PC-3 (cell line): ENCODE results near the gene ACSBG1. TPM values are rescaled to one million over a fixed set of nuclear protein-coding genes. Genes with fewer than 3 reads are reported as not detected.

Source experiments
- ATAC-seq: fragments of 200-7000 bp; cut with Tn5 transposase; 2 replicates; pipeline ENCODE4 v1.9.1; 2020; ENCODE audit warnings: mild to moderate bottlenecking, moderate library complexity
- BruUV-seq: library from RNA; stranded (reverse); fragments of 400-500 nt; replicated peaks from 2 replicates; lab custom pipeline; 2021; lab: Mats Ljungman, UMichigan
- CTCF ChIA-PET: fragments of 300-600 bp; sonication (Branson Sonifier 250); formaldehyde crosslinking; loops from one replicate; lab custom pipeline; 2022; ENCODE audit warnings: antibody characterized with exemption; lab: Charles Lee
- POLR2A ChIA-PET: fragments of 300-600 bp; sonication (Branson Sonifier 250); formaldehyde crosslinking; loops from one replicate; lab custom pipeline; 2022; ENCODE audit warnings: antibody characterized with exemption; ENCODE audit not compliant: unreplicated experiment; lab: Charles Lee
- DNase-seq: peaks from one replicate; pipeline ENCODE4 v3.0.0-alpha.2; 2015
- H2AFZ ChIP-seq: fragments of 300-600 bp; sonication (generic); 2 replicates; pipeline ENCODE4 v1.6.0; 2016; ENCODE audit warnings: antibody characterized with exemption, low read length
- H3F3A ChIP-seq: fragments of 300-600 bp; sonication (generic); one replicate; pipeline ENCODE4 v1.6.0; 2017; ENCODE audit warnings: antibody characterized with exemption, low read length, control low read depth, mild to moderate bottlenecking; ENCODE audit not compliant: unreplicated experiment
- H3K27ac ChIP-seq: fragments of 300-600 bp; sonication (generic); 2 replicates; pipeline ENCODE4 v1.5.1; 2016; ENCODE audit warnings: mild to moderate bottlenecking, low read length
- H3K27me3 ChIP-seq: fragments of 300-600 bp; sonication (generic); 2 replicates; pipeline ENCODE4 v1.6.1; 2016; ENCODE audit warnings: low read length, mixed read lengths
- H3K36me3 ChIP-seq: fragments of 300-600 bp; sonication (generic); 2 replicates; pipeline ENCODE4 v1.6.1; 2016; ENCODE audit warnings: low read depth, mixed run types, low read length, mixed read lengths
- H3K4me1 ChIP-seq: fragments of 300-600 bp; sonication (generic); 2 replicates; pipeline ENCODE4 v1.5.1; 2016; ENCODE audit warnings: low read length; ENCODE audit not compliant: insufficient read depth
- H3K4me2 ChIP-seq: fragments of 300-600 bp; sonication (generic); 2 replicates; pipeline ENCODE4 v1.6.0; 2016; ENCODE audit warnings: low read length
- H3K4me3 ChIP-seq: fragments of 300-600 bp; sonication (generic); 2 replicates; pipeline ENCODE4 v1.5.1; 2016; ENCODE audit warnings: mild to moderate bottlenecking, low read length, mixed read lengths
- H3K79me2 ChIP-seq: fragments of 300-600 bp; sonication (generic); 2 replicates; pipeline ENCODE4 v1.6.1; 2017; ENCODE audit warnings: low read length, mixed read lengths
- H3K9ac ChIP-seq: fragments of 300-600 bp; sonication (generic); 2 replicates; pipeline ENCODE4 v1.6.0; 2016; ENCODE audit warnings: mild to moderate bottlenecking, low read length
- H3K9me2 ChIP-seq: fragments of 300-600 bp; sonication (generic); replicated peaks from 2 replicates; pipeline ENCODE4 v1.6.1; 2016; ENCODE audit warnings: mixed run types, low read length, mixed read lengths
- H3K9me3 ChIP-seq: fragments of 300-600 bp; sonication (generic); 2 replicates; pipeline ENCODE4 v1.6.1; 2016; ENCODE audit warnings: low read length, mixed read lengths
- H4K20me1 ChIP-seq: fragments of 300-600 bp; sonication (generic); 2 replicates; pipeline ENCODE4 v1.6.1; 2016; ENCODE audit warnings: low read length, mixed read lengths
- EZH2 ChIP-seq: fragments of 300-600 bp; sonication (generic); IDR thresholded peaks from one replicate; pipeline ENCODE4 v1.6.1; 2017; ENCODE audit warnings: antibody characterized with exemption, mild to moderate bottlenecking, low read length; ENCODE audit not compliant: unreplicated experiment
- EZH2phosphoT487 ChIP-seq: fragments of 300-600 bp; sonication (generic); IDR thresholded peaks from 2 replicates; pipeline ENCODE4 v1.6.1; 2018; ENCODE audit warnings: mild to moderate bottlenecking, antibody characterized with exemption, low read length, borderline replicate concordance
- intact Hi-C: fragments of 100-400 bp; cut with micrococcal nuclease; formaldehyde crosslinking; loops from 2 replicates; pipeline ENCODE4 v1.9.0; 2023
- total RNA-seq: library from RNA; depleted of rRNA; stranded (reverse); fragments of >200 nt; gene quantifications from 2 replicates; pipeline ENCODE4 v1.2.3, GENCODE V29; 2014
- TF ChIP-seq, protein P1 (sequence below): fragments of 300-600 bp; sonication (generic); conservative IDR thresholded peaks from 2 replicates; pipeline ENCODE4 v1.5.1; 2017; ENCODE audit warnings: antibody characterized with exemption, low read depth, mild to moderate bottlenecking, low read length

The ACSBG1 gene
- total RNA-seq, 1 experiment from 2014 or later, result 0.36 TPM

DNA sequence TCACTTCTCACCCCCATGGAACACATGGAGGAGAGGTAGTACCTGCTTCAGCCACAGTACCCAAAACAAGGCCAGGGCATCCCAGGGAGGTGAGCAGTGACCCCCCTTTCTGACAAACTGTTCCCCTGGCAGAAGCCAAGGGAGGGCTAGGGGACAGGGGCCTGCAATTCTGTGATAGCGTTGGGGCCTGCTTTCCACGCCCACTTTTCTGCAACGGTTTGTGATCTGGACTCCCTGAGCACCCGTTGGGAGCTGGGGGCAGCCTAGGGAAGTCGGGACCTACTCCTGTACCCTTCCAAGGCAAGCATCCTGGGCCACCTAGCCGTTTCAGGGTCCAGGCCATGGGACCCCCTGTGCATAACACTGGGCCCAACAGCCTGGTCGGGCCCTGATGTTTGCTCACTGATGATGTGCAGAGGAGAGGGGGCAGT is 29.0 kb upstream of the ACSBG1 start:
- H3K79me2 ChIP-seq, result no peaks in the 10 kb centered on the region
- CTCF ChIA-PET, result no interaction called here
- BruUV-seq, result no TSS peak

DNA sequence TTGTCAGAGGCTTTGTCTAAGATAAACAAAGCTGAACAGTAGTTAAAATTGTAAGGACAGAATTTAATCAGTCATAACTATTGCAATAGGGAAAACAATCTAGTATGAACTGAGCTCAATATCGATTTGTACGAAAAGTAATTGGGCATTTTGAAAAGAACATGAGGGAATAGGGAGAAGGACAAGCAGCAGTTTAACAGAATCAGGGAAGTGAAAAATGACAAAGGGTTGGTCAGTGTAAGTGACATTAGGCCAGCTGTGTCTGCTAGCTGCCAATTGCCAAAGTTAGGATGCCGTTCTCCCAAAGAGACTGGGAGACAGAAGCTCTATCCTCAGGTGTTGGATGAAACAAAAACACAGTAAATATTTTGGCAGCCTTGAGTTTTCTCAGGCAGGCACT is 26.7 kb upstream of the ACSBG1 start:
- H3K9me2 ChIP-seq, result no peaks in the 10 kb centered on the region
- ChIA-PET CTCF (no interaction called here), POLR2A (no interaction called here)
- no peaks in the 10 kb centered on the region for H3K9me3 ChIP-seq
- no peak overlapping the region for H2AFZ ChIP-seq
- no peak overlapping the region for H3K9ac ChIP-seq
- TF ChIP-seq EZH2phosphoT487 (no peak), EZH2 (no peak)
- TF ChIP-seq, protein P1, sequence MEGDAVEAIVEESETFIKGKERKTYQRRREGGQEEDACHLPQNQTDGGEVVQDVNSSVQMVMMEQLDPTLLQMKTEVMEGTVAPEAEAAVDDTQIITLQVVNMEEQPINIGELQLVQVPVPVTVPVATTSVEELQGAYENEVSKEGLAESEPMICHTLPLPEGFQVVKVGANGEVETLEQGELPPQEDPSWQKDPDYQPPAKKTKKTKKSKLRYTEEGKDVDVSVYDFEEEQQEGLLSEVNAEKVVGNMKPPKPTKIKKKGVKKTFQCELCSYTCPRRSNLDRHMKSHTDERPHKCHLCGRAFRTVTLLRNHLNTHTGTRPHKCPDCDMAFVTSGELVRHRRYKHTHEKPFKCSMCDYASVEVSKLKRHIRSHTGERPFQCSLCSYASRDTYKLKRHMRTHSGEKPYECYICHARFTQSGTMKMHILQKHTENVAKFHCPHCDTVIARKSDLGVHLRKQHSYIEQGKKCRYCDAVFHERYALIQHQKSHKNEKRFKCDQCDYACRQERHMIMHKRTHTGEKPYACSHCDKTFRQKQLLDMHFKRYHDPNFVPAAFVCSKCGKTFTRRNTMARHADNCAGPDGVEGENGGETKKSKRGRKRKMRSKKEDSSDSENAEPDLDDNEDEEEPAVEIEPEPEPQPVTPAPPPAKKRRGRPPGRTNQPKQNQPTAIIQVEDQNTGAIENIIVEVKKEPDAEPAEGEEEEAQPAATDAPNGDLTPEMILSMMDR, result no peak
- H3K36me3 ChIP-seq, result no peaks in the 10 kb centered on the region
- no peaks in the 10 kb centered on the region for H3F3A ChIP-seq
- H3K79me2 ChIP-seq, result no peaks in the 10 kb centered on the region
- H3K4me1 ChIP-seq, result peaks cover 23% of the 10 kb centered on the region
- H3K27me3 ChIP-seq, result peaks cover 8% of the 10 kb centered on the region
- no TSS peak for BruUV-seq
- no peak for ATAC-seq
- intact Hi-C loops, result no loop called here
- no peak for DNase-seq
- H4K20me1 ChIP-seq, result no peaks in the 10 kb centered on the region
- H3K4me2 ChIP-seq, result no peak overlapping the region
- H3K27ac ChIP-seq, result no peak overlapping the region
- H3K4me3 ChIP-seq, result no peak overlapping the region

More for the DNA sequence above, 29.0 kb upstream of the ACSBG1 start:
- no peak for DNase-seq
- TF ChIP-seq, protein P1, result no peak
- TF ChIP-seq EZH2, result no peak
- no peak for TF ChIP-seq EZH2phosphoT487
- Histone ChIP-seq H4K20me1 (no peaks in the 10 kb centered on the region), H3K9me2 (no peaks in the 10 kb centered on the region), H2AFZ (no peak overlapping the region), H3K27ac (no peak overlapping the region), H3K36me3 (no peaks in the 10 kb centered on the region), H3K4me1 (peaks cover 29% of the 10 kb centered on the region), H3K4me2 (no peak overlapping the region), H3K9me3 (no peaks in the 10 kb centered on the region), H3K9ac (no peak overlapping the region), H3F3A (no peaks in the 10 kb centered on the region), H3K4me3 (no peak overlapping the region), H3K27me3 (peaks cover 8% of the 10 kb centered on the region)
- intact Hi-C loops, result no loop called here
- POLR2A ChIA-PET, result interaction anchor here (0.5 kb wide), 1 partner anchor 375 kb away, joined by 3 read pairs; no protein-coding TSS in a partner anchor
- no peak for ATAC-seq

DNA sequence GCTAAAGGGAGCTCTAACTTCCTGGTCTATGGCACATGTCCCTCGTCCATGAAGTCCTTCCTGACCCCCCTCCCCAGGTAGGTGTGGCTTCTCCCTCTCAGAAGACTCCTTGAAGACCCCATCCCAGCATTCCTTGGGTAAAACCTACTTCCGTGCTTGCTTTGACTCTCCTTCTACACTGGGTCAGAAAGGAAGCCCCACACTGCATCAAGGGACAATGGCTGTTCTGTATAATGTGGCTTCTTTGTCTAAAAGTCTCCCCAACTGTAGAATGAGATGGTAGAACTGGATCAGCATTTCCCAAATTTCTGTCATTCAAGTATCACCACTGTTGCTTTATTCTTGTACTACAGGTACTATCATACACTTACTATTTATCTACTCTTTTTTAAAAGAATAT is 26.1 kb upstream of the ACSBG1 start:
- ATAC-seq, result no peak
- ChIA-PET POLR2A (no interaction called here), CTCF (no interaction called here)
- Histone ChIP-seq H3K27me3 (peaks cover 8% of the 10 kb centered on the region), H3K9me3 (no peaks in the 10 kb centered on the region), H3K4me3 (no peak overlapping the region), H3K9ac (no peak overlapping the region), H3K79me2 (no peaks in the 10 kb centered on the region), H3K9me2 (no peaks in the 10 kb centered on the region), H4K20me1 (no peaks in the 10 kb centered on the region), H3K4me1 (peaks cover 18% of the 10 kb centered on the region), H2AFZ (no peak overlapping the region), H3K4me2 (no peak overlapping the region), H3K27ac (no peak overlapping the region), H3K36me3 (no peaks in the 10 kb centered on the region), H3F3A (no peaks in the 10 kb centered on the region)
- DNase-seq, result no peak
- intact Hi-C loops, result no loop called here
- no TSS peak for BruUV-seq
- TF ChIP-seq, protein P1, result no peak
- TF ChIP-seq EZH2, result no peak
- no peak for TF ChIP-seq EZH2phosphoT487
